ENCODE results near the gene SLC25A23. TPM values are rescaled to one million over a fixed set of nuclear protein-coding genes. Genes with fewer than 3 reads are reported as not detected.

SLC25A23 gene
- total and polyA plus RNA-seq, 2 donors from 2014 or later, result 69.2 to 76.6 TPM

- Histone ChIP-seq H3K27ac (ENCODE audit: low read depth in 2 of 2, low read length in 2 of 2) (no peak within 1 kb of the TSS), H3K4me1 (ENCODE audit: control insufficient read depth in 2 of 3, insufficient read depth in 2 of 3, low read depth in 1 of 3, low read length in 3 of 3) (no peaks in the 10 kb centered on the region), H3K9me3 (ENCODE audit: control insufficient read depth in 2 of 3, insufficient read depth in 1 of 3, low read length in 3 of 3) (no peaks in the 10 kb centered on the region), H3K36me3 (ENCODE audit: control insufficient read depth in 2 of 3, insufficient read depth in 3 of 3, low read length in 3 of 3) (no peaks in the 10 kb centered on the region), H3K9ac (ENCODE audit: low read length in 3 of 3) (no peak within 1 kb of the TSS), H3K27me3 (ENCODE audit: control insufficient read depth, insufficient read depth, low read length) (no peaks in the 10 kb centered on the region), H3K4me3 (ENCODE audit: low read length in 3 of 3) (no peak within 1 kb of the TSS)
- FAIRE-seq (no peak), DNase-seq (peak in 3 of 5 donors; percentile 32 to 80 (median 40))
- intact Hi-C loops (cut with DNase I), result no loop called here
- peak; percentile 28 for TF ChIP-seq CTCF (IDR thresholded peaks at IDR 0.05; ENCODE audit: borderline replicate concordance, extremely low read depth, insufficient read depth)
Observed at GRCh38 chr19:6481541-6482342, 22.1 kb upstream of the SLC25A23 start, which contains the start of gene DENND1C. DENND1C (minus strand) TSS chr19:6481787; CDS start chr19:6481695, 92 bp downstream.

- no peaks in the 10 kb centered on the region for H3K36me3 ChIP-seq (ENCODE audit: control insufficient read depth in 2 of 3, insufficient read depth in 3 of 3, low read length in 3 of 3)
- DNase-seq (no peak), FAIRE-seq (no peak)
- H3K27ac ChIP-seq (ENCODE audit: low read depth in 2 of 2, low read length in 2 of 2), result no peak overlapping the region
- no peak overlapping the region for H3K9ac ChIP-seq (ENCODE audit: low read length in 3 of 3)
- peaks cover 0 to 3% (median 0%) of the 10 kb centered on the region in 3 donors for H3K4me1 ChIP-seq (ENCODE audit: control insufficient read depth in 2 of 3, insufficient read depth in 2 of 3, low read depth in 1 of 3, low read length in 3 of 3)
- no peak for TF ChIP-seq CTCF (IDR thresholded peaks at IDR 0.05; ENCODE audit: borderline replicate concordance, extremely low read depth, insufficient read depth)
- intact Hi-C loops (cut with DNase I), result no loop called here
- H3K4me3 ChIP-seq (ENCODE audit: low read length in 3 of 3), result no peak overlapping the region
- H3K9me3 ChIP-seq (ENCODE audit: control insufficient read depth in 2 of 3, insufficient read depth in 1 of 3, low read length in 3 of 3), result no peaks in the 10 kb centered on the region
- peaks cover 1% of the 10 kb centered on the region for H3K27me3 ChIP-seq (ENCODE audit: control insufficient read depth, insufficient read depth, low read length)
Observed at GRCh38 chr19:6480848-6481415, 21.3 kb upstream of the SLC25A23 start.

- H3K36me3 ChIP-seq (ENCODE audit: control insufficient read depth in 2 of 3, insufficient read depth in 3 of 3, low read length in 3 of 3), result no peaks in the 10 kb centered on the region
Observed at GRCh38 chr19:6479836-6480398, 20.3 kb upstream of the SLC25A23 start.

More at GRCh38 chr19:6479836-6480398, 20.3 kb upstream of the SLC25A23 start:
- intact Hi-C loops (cut with DNase I), result no loop called here
- Histone ChIP-seq H3K27ac (ENCODE audit: low read depth in 2 of 2, low read length in 2 of 2) (no peak overlapping the region), H3K4me1 (ENCODE audit: control insufficient read depth in 2 of 3, insufficient read depth in 2 of 3, low read depth in 1 of 3, low read length in 3 of 3) (peaks cover 0 to 4% (median 0%) of the 10 kb centered on the region in 3 donors), H3K27me3 (ENCODE audit: control insufficient read depth, insufficient read depth, low read length) (peaks cover 2% of the 10 kb centered on the region), H3K9me3 (ENCODE audit: control insufficient read depth in 2 of 3, insufficient read depth in 1 of 3, low read length in 3 of 3) (no peaks in the 10 kb centered on the region), H3K9ac (ENCODE audit: low read length in 3 of 3) (no peak overlapping the region), H3K4me3 (ENCODE audit: low read length in 3 of 3) (no peak overlapping the region)
- no peak for TF ChIP-seq CTCF (IDR thresholded peaks at IDR 0.05; ENCODE audit: borderline replicate concordance, extremely low read depth, insufficient read depth)
- no peak for DNase-seq
- no peak for FAIRE-seq
